HG03175 (cell line): Measurements from ENCODE around the gene CHRNB2.

ENCODE experiments used
- ATAC-seq: cut with Tn5 transposase; IDR thresholded peaks from one replicate; pipeline ENCODE4 v1.9.1; 2021; ENCODE audit warnings: mild to moderate bottlenecking, moderate library complexity; ENCODE audit not compliant: unreplicated experiment

CHRNB2 gene

GRCh38 chr1:154608397-154609270, 41.1 kb downstream of the CHRNB2 start:
- no peak for ATAC-seq

DNA sequence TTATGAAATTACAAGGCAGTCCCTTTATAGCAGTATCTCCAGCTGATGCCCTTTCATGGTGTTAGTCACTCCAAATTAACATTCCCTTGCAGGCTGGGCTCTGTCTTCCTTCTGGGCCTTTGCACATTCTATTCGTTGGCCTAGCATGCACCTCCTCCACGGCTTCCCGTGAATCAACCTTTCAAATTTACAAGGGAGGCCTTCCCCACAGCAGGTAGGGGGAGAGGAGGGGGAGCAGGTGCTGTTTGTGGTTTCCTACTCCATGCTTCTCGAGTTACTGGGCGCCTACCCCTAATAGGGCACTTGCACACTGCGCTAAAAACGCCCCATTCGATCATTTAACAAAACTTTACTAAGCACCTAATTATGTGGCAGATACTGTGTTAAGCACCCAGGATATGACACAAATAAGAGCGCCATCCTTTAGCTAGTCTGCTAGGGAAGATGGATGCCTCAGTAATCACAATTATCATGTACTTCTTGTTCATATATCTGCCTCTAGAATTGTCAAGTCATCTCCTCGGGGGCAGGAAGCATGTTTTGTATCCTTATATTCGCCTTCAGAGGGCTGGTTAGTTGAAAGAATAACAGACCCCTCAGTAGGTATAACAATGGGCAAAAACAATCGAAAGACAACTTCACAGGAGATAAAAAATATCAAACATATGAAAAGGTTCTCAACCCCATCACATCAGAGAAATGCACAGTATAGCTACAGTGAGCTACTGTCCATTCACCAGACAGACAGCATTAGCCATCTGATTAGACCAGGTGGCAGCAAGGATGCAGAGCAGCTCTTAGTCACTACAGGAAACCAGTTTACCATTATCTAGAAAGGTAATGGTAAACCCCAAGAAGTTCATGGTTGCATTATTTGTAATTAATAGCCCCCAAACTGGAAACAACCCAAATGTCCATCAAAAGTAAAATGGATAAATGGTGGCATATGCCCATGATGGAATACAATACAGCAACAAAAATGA, 42.1 kb downstream of the CHRNB2 start:
- no peak for ATAC-seq

GRCh38 chr1:154611150-154611862, 43.7 kb downstream of the CHRNB2 start:
- no peak for ATAC-seq

DNA sequence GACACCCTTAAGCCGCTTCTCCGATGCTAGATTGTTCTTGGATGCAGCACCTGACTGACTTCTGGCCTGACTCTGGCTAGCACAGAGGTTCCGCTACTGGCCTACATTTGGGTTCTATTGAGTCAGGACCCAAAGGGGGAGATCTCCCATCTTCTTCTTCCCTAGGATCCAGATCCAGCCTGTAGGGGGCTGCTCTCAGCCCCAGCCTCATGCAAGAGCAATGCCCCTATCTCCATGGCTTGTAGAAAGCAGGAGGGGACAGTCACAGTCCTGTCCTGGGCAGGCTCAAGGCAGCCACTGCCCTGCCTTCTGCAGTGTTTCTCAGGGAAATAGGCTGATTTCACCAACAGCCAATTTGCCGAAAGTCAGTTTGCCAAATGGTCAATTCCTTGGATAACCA, 46.7 kb downstream of the CHRNB2 start:
- no peak for ATAC-seq

- no peak for ATAC-seq
Measured at GRCh38 chr1:154614901-154615300, 47.3 kb downstream of the CHRNB2 start.

- no peak for ATAC-seq
Measured at GRCh38 chr1:154615411-154615810, 47.8 kb downstream of the CHRNB2 start.

- ATAC-seq = no peak
Measured at GRCh38 chr1:154616659-154617345, 49.2 kb downstream of the CHRNB2 start.

GRCh38 chr1:154619181-154619948, 51.8 kb downstream of the CHRNB2 start:
- no peak for ATAC-seq

DNA sequence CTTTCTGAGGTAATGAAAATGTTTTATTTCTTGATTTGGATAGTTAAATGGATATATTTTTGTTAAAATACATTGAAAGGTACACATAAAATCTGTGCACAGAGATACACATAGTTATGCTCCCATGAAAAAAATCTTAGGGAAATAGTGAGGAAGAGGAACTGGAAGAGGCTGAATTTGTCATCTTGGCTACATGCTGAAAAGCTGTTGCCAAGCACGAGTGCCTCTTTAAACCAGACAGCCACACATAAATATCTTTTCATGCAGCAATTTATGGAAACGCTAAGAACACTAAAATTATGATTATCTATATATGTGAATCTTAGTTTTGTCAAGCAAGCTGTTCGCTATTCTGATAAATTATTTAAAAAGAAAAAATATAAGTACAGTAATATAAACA, 53.2 kb downstream of the CHRNB2 start:
- ATAC-seq = no peak

- ATAC-seq = no peak
Measured at GRCh38 chr1:154621875-154622274, 54.3 kb downstream of the CHRNB2 start.

- no peak for ATAC-seq
Measured at GRCh38 chr1:154622503-154623039, 55.0 kb downstream of the CHRNB2 start.

- no peak for ATAC-seq
Measured at GRCh38 chr1:154623358-154623757, 55.8 kb downstream of the CHRNB2 start.

- no peak for ATAC-seq
Measured at GRCh38 chr1:154624746-154625643, 57.4 kb downstream of the CHRNB2 start.

GRCh38 chr1:154626456-154627256, 59.1 kb downstream of the CHRNB2 start:
- peak; percentile 19 for ATAC-seq

DNA sequence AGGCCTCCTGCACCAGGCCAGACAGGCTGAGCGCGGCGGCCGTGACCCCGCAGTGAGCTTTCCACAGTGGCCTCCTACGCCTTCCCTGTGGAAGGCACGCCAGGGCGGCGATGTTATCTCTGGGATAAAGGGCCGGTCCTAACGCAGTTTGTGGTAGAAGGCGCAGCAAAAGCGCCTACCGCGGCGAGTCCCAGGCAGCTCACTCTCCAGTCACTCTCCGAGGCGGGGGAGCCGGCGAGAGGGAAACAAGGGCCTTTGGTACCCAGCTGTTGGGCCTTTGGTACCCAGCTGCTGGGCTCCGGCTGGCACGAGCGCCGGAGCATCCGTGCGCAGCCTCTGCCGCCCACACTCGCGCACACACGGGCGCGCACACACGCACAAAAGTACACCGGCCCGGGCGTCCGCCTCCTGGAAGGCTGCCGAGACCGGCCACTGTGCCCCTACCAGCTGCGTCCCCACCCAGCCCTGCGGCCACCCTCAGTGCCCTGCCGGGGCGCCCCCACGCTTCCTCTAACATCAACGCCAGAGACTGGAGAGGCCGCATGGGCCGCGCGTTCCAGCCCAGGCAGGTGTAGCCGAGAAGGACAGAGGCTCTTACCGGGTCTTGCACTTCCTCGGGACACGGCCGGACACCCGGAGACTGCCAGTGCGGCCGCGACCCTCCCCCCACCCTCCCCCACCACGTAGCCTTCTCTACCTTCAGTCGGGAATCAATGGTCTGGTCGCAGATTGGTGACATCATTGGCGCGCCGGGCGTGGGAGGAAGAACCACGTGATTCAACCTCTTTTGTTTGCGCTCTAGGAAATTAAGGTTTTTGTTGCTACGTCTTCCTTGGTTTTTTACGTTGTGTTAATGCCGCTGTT, 59.9 kb downstream of the CHRNB2 start:
- ATAC-seq = peak; percentile 61

- peak; percentile 8 for ATAC-seq
Measured at GRCh38 chr1:154628121-154628405, 60.5 kb downstream of the CHRNB2 start.
